Measurements from ENCODE around the gene MAGI2. TPM values are rescaled to one million over a fixed set of nuclear protein-coding genes. Genes with fewer than 3 reads are reported as not detected.

The MAGI2 gene
- total RNA-seq, 1 donor: 18.8 TPM

GRCh38 chr7:78953090-78953489 is 500.4 kb downstream of the MAGI2 start:
- no peaks in the 10 kb centered on the region for H4K20me1 ChIP-seq (ENCODE audit: insufficient read depth, low read length)
- peaks cover 5% of the 10 kb centered on the region for H3K4me1 ChIP-seq (ENCODE audit: insufficient read depth, low read length)
- no peak overlapping the region for H2AFZ ChIP-seq (ENCODE audit: low read length)
- no peak overlapping the region for H3K27ac ChIP-seq (ENCODE audit: low read depth, low read length)
- H3K9me3 ChIP-seq (ENCODE audit: low read depth, low read length): no peaks in the 10 kb centered on the region
- H3K36me3 ChIP-seq (ENCODE audit: insufficient read depth, low read length): no peaks in the 10 kb centered on the region
- H3K4me2 ChIP-seq (ENCODE audit: insufficient read depth, low read length): no peak overlapping the region
- no peak overlapping the region for H3K4me3 ChIP-seq (ENCODE audit: insufficient read depth, low read length)
- no peak for TF ChIP-seq CTCF (IDR thresholded peaks at IDR 0.05; ENCODE audit: extremely low read depth, low read depth, low read length)
- H3K79me2 ChIP-seq (ENCODE audit: insufficient read depth, low read length): no peaks in the 10 kb centered on the region
- no peaks in the 10 kb centered on the region for H3K27me3 ChIP-seq (ENCODE audit: insufficient read depth, low read length)
- no peak for DNase-seq (ENCODE audit: insufficient read length, low spot score, missing footprints)

- Histone ChIP-seq H3K27me3 (ENCODE audit: insufficient read depth, low read length) (no peaks in the 10 kb centered on the region), H3K4me3 (ENCODE audit: insufficient read depth, low read length) (no peak overlapping the region), H3K27ac (ENCODE audit: low read depth, low read length) (no peak overlapping the region), H3K36me3 (ENCODE audit: insufficient read depth, low read length) (no peaks in the 10 kb centered on the region), H3K9me3 (ENCODE audit: low read depth, low read length) (no peaks in the 10 kb centered on the region), H4K20me1 (ENCODE audit: insufficient read depth, low read length) (no peaks in the 10 kb centered on the region), H3K79me2 (ENCODE audit: insufficient read depth, low read length) (no peaks in the 10 kb centered on the region), H2AFZ (ENCODE audit: low read length) (no peak overlapping the region), H3K4me2 (ENCODE audit: insufficient read depth, low read length) (no peak overlapping the region), H3K4me1 (ENCODE audit: insufficient read depth, low read length) (no peaks in the 10 kb centered on the region)
- no peak for DNase-seq (ENCODE audit: insufficient read length, low spot score, missing footprints)
- TF ChIP-seq CTCF (IDR thresholded peaks at IDR 0.05; ENCODE audit: extremely low read depth, low read depth, low read length): no peak
These were observed 513.8 kb downstream of the MAGI2 start for GRCh38 chr7:78939669-78940068.

GRCh38 chr7:78924581-78924980 is 528.9 kb downstream of the MAGI2 start:
- Histone ChIP-seq H3K36me3 (ENCODE audit: insufficient read depth, low read length) (no peaks in the 10 kb centered on the region), H2AFZ (ENCODE audit: low read length) (no peak overlapping the region), H4K20me1 (ENCODE audit: insufficient read depth, low read length) (no peaks in the 10 kb centered on the region), H3K27me3 (ENCODE audit: insufficient read depth, low read length) (no peaks in the 10 kb centered on the region), H3K27ac (ENCODE audit: low read depth, low read length) (no peak overlapping the region), H3K4me2 (ENCODE audit: insufficient read depth, low read length) (no peak overlapping the region), H3K9me3 (ENCODE audit: low read depth, low read length) (no peaks in the 10 kb centered on the region), H3K4me3 (ENCODE audit: insufficient read depth, low read length) (no peak overlapping the region), H3K79me2 (ENCODE audit: insufficient read depth, low read length) (no peaks in the 10 kb centered on the region), H3K4me1 (ENCODE audit: insufficient read depth, low read length) (no peaks in the 10 kb centered on the region)
- DNase-seq (ENCODE audit: insufficient read length, low spot score, missing footprints): no peak
- no peak for TF ChIP-seq CTCF (IDR thresholded peaks at IDR 0.05; ENCODE audit: extremely low read depth, low read depth, low read length)

GRCh38 chr7:78912781-78913180 is 540.7 kb downstream of the MAGI2 start:
- DNase-seq (ENCODE audit: insufficient read length, low spot score, missing footprints): no peak
- H3K4me2 ChIP-seq (ENCODE audit: insufficient read depth, low read length): no peak overlapping the region
- H3K4me3 ChIP-seq (ENCODE audit: insufficient read depth, low read length): no peak overlapping the region
- H3K36me3 ChIP-seq (ENCODE audit: insufficient read depth, low read length): no peaks in the 10 kb centered on the region
- TF ChIP-seq CTCF (IDR thresholded peaks at IDR 0.05; ENCODE audit: extremely low read depth, low read depth, low read length): no peak
- H3K4me1 ChIP-seq (ENCODE audit: insufficient read depth, low read length): no peaks in the 10 kb centered on the region
- H3K9me3 ChIP-seq (ENCODE audit: low read depth, low read length): no peaks in the 10 kb centered on the region
- H4K20me1 ChIP-seq (ENCODE audit: insufficient read depth, low read length): no peaks in the 10 kb centered on the region
- H3K27ac ChIP-seq (ENCODE audit: low read depth, low read length): no peak overlapping the region
- no peak overlapping the region for H2AFZ ChIP-seq (ENCODE audit: low read length)
- H3K79me2 ChIP-seq (ENCODE audit: insufficient read depth, low read length): no peaks in the 10 kb centered on the region
- H3K27me3 ChIP-seq (ENCODE audit: insufficient read depth, low read length): no peaks in the 10 kb centered on the region

All from osteoblast (primary cell).